WERI-Rb-1 (cell line): ENCODE measurements around the gene IQUB.
A peak's percentile ranks its signal among the peaks of the same experiment; 100 is the strongest.
"Not testable (repeated sequence)": the region's sequence is repeated elsewhere in the genome, so short reads cannot be mapped to it uniquely, and the experiment has no call there.

ENCODE experiments used
- DNase-seq: peaks from one replicate; pipeline ENCODE4 v3.0.0-alpha.2; 2020
- H3K27ac ChIP-seq: fragments of 250-450 bp; sonication (Bioruptor Pico); 2 replicates; pipeline ENCODE4 v1.5.1; 2020; ENCODE audit warnings: mild to moderate bottlenecking, moderate library complexity
- H3K27me3 ChIP-seq: fragments of 250-450 bp; sonication (Bioruptor Pico); 2 replicates; pipeline ENCODE4 v1.5.1; 2021; ENCODE audit warnings: mild to moderate bottlenecking, low read depth, moderate library complexity; ENCODE audit not compliant: insufficient read depth, severe bottlenecking
- H3K36me3 ChIP-seq: fragments of 250-450 bp; sonication (Bioruptor Pico); 2 replicates; pipeline ENCODE4 v1.5.1; 2020; ENCODE audit warnings: mild to moderate bottlenecking, moderate library complexity
- H3K4me3 ChIP-seq: 2 replicates; pipeline ENCODE4 v1.5.1; 2011; ENCODE audit warnings: low read depth, mild to moderate bottlenecking, control low read depth, low read length
- H3K9me3 ChIP-seq: fragments of 250-450 bp; sonication (Bioruptor Pico); 2 replicates; pipeline ENCODE4 v1.5.1; 2021; ENCODE audit warnings: mild to moderate bottlenecking, moderate library complexity; ENCODE audit not compliant: severe bottlenecking
- TF ChIP-seq, protein P1 (sequence below): IDR thresholded peaks from 2 replicates; pipeline ENCODE4 v1.5.1; 2011; ENCODE audit warnings: low read depth, mild to moderate bottlenecking, control low read depth, inconsistent platforms, low read length

The IQUB gene

GRCh38 chr7:123492485-123492884, 41.9 kb downstream of the IQUB start:
- no peaks in the 10 kb centered on the region for H3K36me3 ChIP-seq
- H3K27me3 ChIP-seq: no peaks in the 10 kb centered on the region
- DNase-seq: no peak
- no peak overlapping the region for H3K4me3 ChIP-seq
- H3K27ac ChIP-seq: no peak overlapping the region
- TF ChIP-seq, protein P1, sequence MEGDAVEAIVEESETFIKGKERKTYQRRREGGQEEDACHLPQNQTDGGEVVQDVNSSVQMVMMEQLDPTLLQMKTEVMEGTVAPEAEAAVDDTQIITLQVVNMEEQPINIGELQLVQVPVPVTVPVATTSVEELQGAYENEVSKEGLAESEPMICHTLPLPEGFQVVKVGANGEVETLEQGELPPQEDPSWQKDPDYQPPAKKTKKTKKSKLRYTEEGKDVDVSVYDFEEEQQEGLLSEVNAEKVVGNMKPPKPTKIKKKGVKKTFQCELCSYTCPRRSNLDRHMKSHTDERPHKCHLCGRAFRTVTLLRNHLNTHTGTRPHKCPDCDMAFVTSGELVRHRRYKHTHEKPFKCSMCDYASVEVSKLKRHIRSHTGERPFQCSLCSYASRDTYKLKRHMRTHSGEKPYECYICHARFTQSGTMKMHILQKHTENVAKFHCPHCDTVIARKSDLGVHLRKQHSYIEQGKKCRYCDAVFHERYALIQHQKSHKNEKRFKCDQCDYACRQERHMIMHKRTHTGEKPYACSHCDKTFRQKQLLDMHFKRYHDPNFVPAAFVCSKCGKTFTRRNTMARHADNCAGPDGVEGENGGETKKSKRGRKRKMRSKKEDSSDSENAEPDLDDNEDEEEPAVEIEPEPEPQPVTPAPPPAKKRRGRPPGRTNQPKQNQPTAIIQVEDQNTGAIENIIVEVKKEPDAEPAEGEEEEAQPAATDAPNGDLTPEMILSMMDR: 0 out of 2 replicates have a peak, but pooled peaks have one; percentile 1
- H3K9me3 ChIP-seq: no peaks in the 10 kb centered on the region

DNA sequence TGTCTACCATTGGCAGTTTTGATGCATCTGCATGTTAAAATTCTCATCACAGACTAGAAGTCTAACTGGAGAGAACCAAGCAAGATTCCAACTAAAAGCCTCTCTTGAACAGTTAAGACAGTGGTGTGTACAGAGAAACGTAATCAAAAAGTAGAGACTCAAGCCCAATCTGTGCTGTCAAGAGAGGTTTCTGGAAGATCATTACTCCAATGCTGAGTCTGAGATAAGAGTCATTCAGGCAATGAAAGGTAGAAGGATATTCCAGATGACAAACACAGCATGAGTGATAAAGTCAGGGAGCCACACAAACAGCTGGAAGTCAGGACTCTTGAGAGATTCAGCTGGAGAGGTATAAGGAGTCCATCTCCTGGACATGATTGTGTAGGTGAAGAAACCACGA, 48.7 kb downstream of the IQUB start:
- DNase-seq: no peak
- Histone ChIP-seq H3K4me3 (no peak overlapping the region), H3K9me3 (no peaks in the 10 kb centered on the region), H3K27ac (no peak overlapping the region), H3K27me3 (no peaks in the 10 kb centered on the region), H3K36me3 (no peaks in the 10 kb centered on the region)
- TF ChIP-seq, protein P1: no peak

GRCh38 chr7:123485187-123485586, 49.2 kb downstream of the IQUB start:
- Histone ChIP-seq H3K36me3 (no peaks in the 10 kb centered on the region), H3K27me3 (no peaks in the 10 kb centered on the region), H3K4me3 (no peak overlapping the region), H3K27ac (no peak overlapping the region), H3K9me3 (no peaks in the 10 kb centered on the region)
- TF ChIP-seq, protein P1: no peak
- no peak for DNase-seq

DNA sequence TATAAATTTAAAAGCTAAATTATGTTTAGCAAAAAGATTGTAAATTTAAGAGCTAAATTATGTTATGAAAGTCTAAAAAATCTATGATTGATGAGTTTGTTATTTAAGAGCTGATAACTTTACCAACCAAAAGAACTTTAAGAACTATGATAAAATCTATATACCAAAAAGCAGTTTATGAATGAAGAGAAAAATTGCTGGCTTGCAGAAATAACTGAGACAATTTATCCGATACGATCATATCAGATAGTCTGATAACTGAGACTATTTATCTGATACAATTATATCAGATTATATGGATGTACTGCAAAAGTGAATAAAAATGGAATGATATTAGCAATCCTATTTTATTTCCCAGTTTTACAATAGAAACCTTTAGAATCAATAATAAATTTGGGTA, 50.2 kb downstream of the IQUB start:
- Histone ChIP-seq H3K27ac (no peak overlapping the region), H3K27me3 (no peaks in the 10 kb centered on the region), H3K36me3 (no peaks in the 10 kb centered on the region), H3K4me3 (no peak overlapping the region), H3K9me3 (no peaks in the 10 kb centered on the region)
- TF ChIP-seq, protein P1: no peak
- DNase-seq: no peak

- Histone ChIP-seq H3K4me3 (no peak overlapping the region), H3K36me3 (no peaks in the 10 kb centered on the region), H3K27ac (no peak overlapping the region), H3K9me3 (no peaks in the 10 kb centered on the region), H3K27me3 (no peaks in the 10 kb centered on the region)
- DNase-seq: no peak
- TF ChIP-seq, protein P1: no peak
Measured at GRCh38 chr7:123480107-123480506, 54.3 kb downstream of the IQUB start.

GRCh38 chr7:123478056-123478455, 56.3 kb downstream of the IQUB start:
- not testable (repeated sequence) for H3K4me3 ChIP-seq, DNase-seq, H3K27ac ChIP-seq, H3K27me3 ChIP-seq, H3K9me3 ChIP-seq, H3K36me3 ChIP-seq
